Activated T-helper 17 cell treated with anti-CD3 and anti-CD28 coated beads, Interleukin-2, amount 50 U/mL, for 72 hours (primary cell): ENCODE data around the gene SH3PXD2A. TPM values are rescaled to one million over a fixed set of nuclear protein-coding genes. Genes with fewer than 3 reads are reported as not detected.

Experiments used
- ATAC-seq: fragments of 150-1000 bp; cut with Tn5 transposase; replicated peaks from 2 replicates; pipeline ENCODE4 v1.10.0; 2021; ENCODE audit warnings: mild to moderate bottlenecking, moderate library complexity
- H3K27ac Mint-ChIP-seq: one replicate; pipeline ENCODE4 v1.8.0; 2022; ENCODE audit warnings: mixed read lengths
- H3K27me3 Mint-ChIP-seq: one replicate; pipeline ENCODE4 v1.8.0; 2022; ENCODE audit warnings: mixed read lengths
- H3K36me3 Mint-ChIP-seq: one replicate; pipeline ENCODE4 v1.8.0; 2022; ENCODE audit warnings: low read depth, mild to moderate bottlenecking, mixed read lengths
- H3K4me1 Mint-ChIP-seq: one replicate; pipeline ENCODE4 v1.8.0; 2022; ENCODE audit warnings: mixed read lengths
- H3K4me3 Mint-ChIP-seq: one replicate; pipeline ENCODE4 v1.8.0; 2022; ENCODE audit warnings: mild to moderate bottlenecking, mixed read lengths
- H3K9me3 Mint-ChIP-seq: one replicate; pipeline ENCODE4 v1.8.0; 2022; ENCODE audit warnings: mixed read lengths
- total RNA-seq, 2 donors: library from RNA; stranded (reverse); gene quantifications; one replicate each; pipeline ENCODE4 v1.2.3, GENCODE V29; 2022

The SH3PXD2A gene
- total RNA-seq, 2 donors from 2014 or later = 8.0 to 19.3 TPM

DNA sequence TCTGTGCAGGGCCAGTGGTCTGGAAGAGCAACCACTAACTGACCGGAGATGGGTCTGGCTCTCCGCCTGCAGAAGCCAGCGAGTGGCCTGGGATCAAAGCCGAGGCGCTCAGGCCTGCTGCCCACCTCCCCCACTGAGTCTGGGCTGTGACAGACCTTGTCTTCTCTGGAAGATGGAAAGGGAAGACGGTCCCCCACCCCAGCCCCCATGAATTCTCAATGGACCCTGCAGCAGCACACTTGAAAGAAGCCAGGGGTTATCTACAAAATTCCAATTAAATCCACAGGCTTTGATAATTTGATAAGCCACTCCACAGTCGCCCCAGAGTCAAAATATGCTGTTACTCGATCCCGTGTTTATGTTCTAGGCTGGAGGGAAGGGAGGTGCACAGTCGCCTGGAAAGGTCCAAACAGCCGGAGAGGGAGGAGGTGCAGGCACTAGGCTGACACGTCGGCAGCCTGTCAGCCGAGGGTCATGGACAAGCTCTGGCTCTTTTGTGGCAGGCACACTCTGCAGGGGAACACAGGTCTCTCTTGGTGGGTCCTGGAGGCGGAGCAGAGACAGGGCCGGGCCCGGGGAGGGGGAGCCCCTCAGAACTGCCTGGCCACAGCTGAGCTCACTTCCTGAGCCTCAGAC, 134.9 kb downstream of the SH3PXD2A start:
- Mint-ChIP-seq H3K9me3 (no peaks in the 10 kb centered on the region), H3K4me3 (no peak overlapping the region), H3K27ac (no peak overlapping the region), H3K36me3 (no peaks in the 10 kb centered on the region), H3K4me1 (peaks cover 5% of the 10 kb centered on the region), H3K27me3 (no peaks in the 10 kb centered on the region)
- no peak for ATAC-seq

DNA sequence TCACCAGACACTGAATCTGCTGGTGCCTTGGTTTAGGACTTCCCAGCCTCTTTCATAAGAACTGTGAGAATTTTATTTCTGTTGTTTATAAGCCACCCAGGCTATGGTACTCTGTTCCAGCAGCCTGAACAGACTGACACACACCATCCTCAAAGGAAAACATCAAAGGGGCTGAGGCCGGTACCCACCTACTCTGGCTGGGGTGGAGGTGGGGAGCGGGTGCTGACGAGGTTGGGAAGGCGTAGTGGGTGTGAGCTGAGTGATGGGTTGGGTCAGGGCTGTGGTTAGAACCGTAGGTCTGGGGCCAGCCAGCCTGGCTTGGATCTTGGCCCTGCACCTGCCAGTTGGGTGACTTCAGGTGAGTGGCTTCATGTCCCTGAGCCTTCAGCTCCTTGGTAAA, 136.3 kb downstream of the SH3PXD2A start:
- Mint-ChIP-seq H3K27ac (peak overlapping the region; percentile 50), H3K36me3 (no peaks in the 10 kb centered on the region), H3K27me3 (no peaks in the 10 kb centered on the region), H3K9me3 (no peaks in the 10 kb centered on the region), H3K4me3 (no peak overlapping the region), H3K4me1 (peaks cover 5% of the 10 kb centered on the region)
- no peak for ATAC-seq

DNA sequence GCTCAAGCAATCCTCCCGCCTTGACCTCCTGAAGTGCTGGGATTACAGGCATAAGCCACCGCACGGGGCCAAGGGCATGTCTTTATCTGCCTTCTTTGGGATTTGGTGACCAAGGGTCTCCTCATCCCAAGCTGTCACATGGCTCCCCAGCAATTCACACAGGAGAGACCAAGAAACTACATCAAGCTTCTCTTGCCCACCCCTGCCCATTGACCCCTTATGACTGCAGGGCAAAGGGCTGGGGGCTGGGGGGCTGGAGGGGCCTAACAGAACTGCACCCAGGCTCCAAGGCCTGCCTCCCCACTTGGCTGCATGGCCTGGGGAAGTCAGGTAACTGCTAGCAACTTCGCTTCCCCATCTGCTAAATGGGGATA, 137.1 kb downstream of the SH3PXD2A start:
- peaks cover 5% of the 10 kb centered on the region for H3K4me1 Mint-ChIP-seq
- no peak for ATAC-seq
- no peak overlapping the region for H3K4me3 Mint-ChIP-seq
- H3K36me3 Mint-ChIP-seq = no peaks in the 10 kb centered on the region
- no peaks in the 10 kb centered on the region for H3K27me3 Mint-ChIP-seq
- H3K9me3 Mint-ChIP-seq = no peaks in the 10 kb centered on the region
- no peak overlapping the region for H3K27ac Mint-ChIP-seq

DNA sequence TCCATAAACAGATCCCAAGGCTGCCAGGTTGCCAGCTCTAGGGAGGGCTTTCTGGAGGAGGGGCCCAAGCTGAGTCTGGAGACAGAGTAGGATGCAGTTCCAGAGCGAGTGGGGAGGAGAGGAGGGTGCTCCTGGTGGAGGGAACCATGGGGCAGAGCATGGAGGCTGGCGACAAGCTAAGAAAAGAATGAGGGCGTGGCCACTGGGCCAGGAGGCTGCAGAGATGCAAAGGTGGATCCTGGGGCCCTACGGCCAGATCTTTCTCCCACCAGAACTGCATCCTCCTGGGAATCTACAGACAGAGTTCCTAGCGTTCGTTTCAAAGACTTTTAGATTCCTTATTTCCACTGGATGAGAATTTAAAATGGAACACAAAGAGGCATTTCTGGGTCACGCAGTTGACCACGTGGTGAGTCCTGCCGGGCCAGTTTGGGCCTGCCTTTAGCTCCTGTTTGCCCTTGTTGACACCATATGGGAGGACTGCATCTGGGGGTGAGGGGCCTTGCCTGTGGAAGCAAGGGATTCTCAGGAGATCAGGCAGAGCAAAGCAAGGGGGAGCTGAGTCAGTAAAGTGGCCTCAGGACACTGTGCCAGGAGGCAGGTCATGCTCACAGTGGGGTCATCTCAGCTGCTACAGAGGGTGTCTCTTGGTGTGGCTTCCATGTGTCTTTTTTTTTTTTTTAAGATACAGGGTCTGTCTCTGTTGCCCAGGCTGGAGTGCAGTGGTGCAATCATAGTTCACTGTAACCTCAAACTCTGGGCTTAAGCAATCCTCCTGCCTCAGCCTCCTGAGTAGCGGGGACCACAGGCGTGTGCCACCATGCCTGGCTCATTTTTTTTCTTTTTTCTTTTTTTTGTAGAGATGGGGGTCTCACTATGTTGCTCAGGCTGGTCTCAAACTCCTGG, 137.8 kb downstream of the SH3PXD2A start:
- Mint-ChIP-seq H3K27ac (peak overlapping the region; percentile 21), H3K4me3 (no peak overlapping the region), H3K9me3 (no peaks in the 10 kb centered on the region), H3K36me3 (no peaks in the 10 kb centered on the region), H3K4me1 (peaks cover 5% of the 10 kb centered on the region), H3K27me3 (no peaks in the 10 kb centered on the region)
- ATAC-seq = no peak

DNA sequence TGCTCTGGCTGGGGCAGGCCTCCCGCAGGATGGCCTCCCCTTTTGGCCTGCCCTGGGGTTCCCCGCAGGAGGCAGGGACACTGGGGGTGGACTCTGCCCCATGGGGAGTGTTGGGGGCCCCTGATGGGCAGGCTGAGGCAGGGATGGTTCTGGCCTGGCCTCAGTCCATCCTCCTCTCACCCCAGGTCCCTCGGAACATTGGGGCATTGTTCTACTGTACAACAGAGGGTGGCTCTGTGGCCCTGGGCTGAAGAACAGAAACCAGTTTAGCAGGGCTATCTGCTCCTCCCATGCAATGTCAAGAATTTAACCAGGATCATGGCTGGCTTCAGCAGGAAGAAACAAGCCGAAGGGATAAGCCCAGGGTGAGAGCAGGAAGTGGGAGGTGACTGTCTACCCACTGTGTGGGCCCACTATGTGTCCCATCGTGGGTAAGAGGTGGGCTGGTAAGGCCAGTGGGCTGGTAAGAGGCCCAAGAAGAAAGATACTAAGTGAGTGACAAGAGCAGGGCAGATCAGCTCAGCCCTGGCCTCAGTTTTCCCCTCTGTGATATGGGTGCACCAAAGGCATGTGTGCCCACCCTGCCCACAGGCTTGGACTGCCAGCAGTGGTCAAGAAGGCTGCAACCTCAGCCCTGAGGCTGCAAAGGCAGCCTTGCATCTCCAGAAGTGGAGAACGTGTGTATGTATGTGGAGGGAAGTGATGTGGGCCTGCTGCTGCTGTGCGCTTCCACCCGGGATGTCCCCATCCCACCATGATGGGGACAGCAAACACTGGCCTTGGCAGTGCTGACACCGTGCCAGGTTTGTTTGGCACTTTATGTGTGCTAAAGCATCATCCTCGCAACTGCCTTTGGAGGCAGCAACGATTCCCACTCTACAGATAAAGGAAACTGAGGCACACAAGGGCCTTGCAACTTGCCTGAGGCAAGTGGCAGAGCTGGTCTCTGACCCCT, 138.9 kb downstream of the SH3PXD2A start:
- no peaks in the 10 kb centered on the region for H3K36me3 Mint-ChIP-seq
- no peaks in the 10 kb centered on the region for H3K27me3 Mint-ChIP-seq
- no peak overlapping the region for H3K4me3 Mint-ChIP-seq
- H3K4me1 Mint-ChIP-seq = peaks cover 5% of the 10 kb centered on the region
- peak overlapping the region; percentile 21 for H3K27ac Mint-ChIP-seq
- no peak for ATAC-seq
- H3K9me3 Mint-ChIP-seq = no peaks in the 10 kb centered on the region

DNA sequence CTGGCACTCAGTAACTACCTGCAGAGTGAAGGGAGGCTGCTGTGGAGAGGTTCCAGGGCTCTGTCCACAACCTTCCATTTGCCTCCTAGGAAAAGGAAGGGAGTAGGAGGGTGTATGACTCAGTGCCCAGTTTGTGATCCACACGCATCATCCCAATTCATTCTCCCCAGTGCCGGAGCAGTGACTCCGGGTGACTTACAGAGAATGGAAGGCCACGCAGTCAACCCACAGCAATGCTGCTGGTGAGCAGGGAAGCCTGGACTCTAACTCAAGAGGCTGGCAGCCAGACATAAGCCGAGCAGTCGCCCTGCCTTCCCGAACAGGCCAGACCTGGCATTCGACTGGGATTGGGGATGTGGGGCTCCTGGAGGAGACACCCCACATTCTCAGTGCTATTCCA, 139.9 kb downstream of the SH3PXD2A start:
- H3K4me3 Mint-ChIP-seq = no peak overlapping the region
- no peak overlapping the region for H3K27ac Mint-ChIP-seq
- no peak for ATAC-seq
- H3K36me3 Mint-ChIP-seq = no peaks in the 10 kb centered on the region
- no peaks in the 10 kb centered on the region for H3K27me3 Mint-ChIP-seq
- no peaks in the 10 kb centered on the region for H3K9me3 Mint-ChIP-seq
- peaks cover 5% of the 10 kb centered on the region for H3K4me1 Mint-ChIP-seq

DNA sequence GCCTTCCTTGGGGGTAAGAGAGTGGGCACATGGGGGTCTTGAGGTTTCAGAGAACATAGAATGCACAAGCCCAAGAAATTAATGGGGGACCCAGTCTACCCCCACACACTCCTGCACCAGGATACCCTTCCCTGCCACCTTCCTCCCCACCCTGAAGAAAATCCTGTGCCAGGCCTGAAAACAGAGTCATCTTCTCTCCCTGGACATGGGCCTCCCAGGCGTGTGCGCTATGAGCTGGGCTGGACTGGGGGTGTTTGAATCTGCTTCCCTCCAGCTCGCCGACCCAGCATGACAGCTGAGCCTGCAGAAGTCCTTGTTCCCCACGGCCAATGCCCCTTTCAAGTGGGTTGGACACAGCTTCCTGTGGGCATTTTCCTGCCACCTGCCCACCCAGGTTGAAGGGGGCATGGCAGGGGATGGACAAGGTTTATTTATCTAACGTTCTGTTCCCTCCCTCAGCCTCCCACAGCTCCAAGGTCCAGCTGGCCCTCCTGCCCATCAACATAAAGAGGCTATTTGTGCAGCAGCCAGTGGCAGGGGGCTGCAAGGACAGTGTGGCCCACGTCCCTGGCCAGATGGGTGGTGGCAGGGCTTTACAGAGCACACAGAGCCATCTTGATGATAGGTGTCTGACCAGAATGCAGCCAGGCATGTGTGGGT, 141.0 kb downstream of the SH3PXD2A start:
- Mint-ChIP-seq H3K4me1 (peaks cover 5% of the 10 kb centered on the region), H3K36me3 (no peaks in the 10 kb centered on the region), H3K27me3 (no peaks in the 10 kb centered on the region), H3K9me3 (no peaks in the 10 kb centered on the region), H3K27ac (no peak overlapping the region), H3K4me3 (no peak overlapping the region)
- no peak for ATAC-seq

DNA sequence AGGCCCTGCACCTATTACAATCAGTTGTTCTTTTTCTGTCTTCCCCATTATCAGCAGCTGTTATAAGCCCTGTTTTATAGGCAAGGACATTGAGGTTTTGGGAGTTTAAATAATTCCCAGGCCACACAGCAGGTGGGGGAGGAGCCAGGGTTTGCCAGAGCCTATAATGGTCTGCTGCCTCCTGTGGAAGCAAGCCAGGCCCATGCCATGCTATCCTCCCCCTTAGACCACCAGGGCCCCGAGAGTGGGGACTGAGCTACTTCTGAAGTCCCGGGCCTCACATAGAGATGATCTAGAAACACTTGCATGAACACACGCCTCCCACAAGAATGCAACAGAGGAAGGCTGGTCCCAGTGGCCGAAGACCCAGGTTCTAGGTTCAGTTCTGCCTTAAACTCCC, 141.7 kb downstream of the SH3PXD2A start:
- Mint-ChIP-seq H3K27me3 (no peaks in the 10 kb centered on the region), H3K4me3 (no peak overlapping the region), H3K36me3 (no peaks in the 10 kb centered on the region), H3K9me3 (no peaks in the 10 kb centered on the region), H3K4me1 (no peaks in the 10 kb centered on the region), H3K27ac (peak overlapping the region; percentile 51)
- no peak for ATAC-seq

DNA sequence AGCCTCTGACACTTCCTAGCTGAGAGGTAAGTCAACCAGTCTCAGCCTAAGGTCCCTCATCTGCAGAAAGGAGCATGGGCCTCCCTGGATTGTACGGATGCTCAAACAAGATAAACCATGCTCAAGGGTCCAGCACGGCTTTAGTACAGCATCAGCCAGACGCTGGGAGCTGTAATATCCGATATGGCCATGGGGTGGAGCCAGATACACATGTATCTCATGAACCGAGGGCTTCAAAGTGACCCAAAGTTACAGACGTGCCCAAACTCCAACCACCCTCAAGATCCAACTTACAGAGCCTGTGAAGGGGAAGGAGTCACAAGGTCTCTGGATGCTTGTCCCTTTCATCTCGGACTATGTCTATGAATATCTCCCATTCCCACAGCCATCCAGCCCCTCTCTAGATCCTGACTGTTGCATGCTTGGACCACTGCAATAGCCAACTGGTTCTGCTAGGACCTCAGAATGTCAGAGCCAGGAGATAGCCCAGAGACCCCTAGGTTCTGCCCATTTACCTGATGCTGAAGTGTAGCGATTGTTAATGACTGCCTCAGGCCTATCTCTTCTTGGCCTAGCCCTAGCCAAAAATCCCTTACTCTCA, 142.4 kb downstream of the SH3PXD2A start:
- Mint-ChIP-seq H3K4me1 (no peaks in the 10 kb centered on the region), H3K9me3 (no peaks in the 10 kb centered on the region), H3K27me3 (no peaks in the 10 kb centered on the region), H3K4me3 (no peak overlapping the region), H3K27ac (peak overlapping the region; percentile 51), H3K36me3 (no peaks in the 10 kb centered on the region)
- ATAC-seq = peak; percentile 85

DNA sequence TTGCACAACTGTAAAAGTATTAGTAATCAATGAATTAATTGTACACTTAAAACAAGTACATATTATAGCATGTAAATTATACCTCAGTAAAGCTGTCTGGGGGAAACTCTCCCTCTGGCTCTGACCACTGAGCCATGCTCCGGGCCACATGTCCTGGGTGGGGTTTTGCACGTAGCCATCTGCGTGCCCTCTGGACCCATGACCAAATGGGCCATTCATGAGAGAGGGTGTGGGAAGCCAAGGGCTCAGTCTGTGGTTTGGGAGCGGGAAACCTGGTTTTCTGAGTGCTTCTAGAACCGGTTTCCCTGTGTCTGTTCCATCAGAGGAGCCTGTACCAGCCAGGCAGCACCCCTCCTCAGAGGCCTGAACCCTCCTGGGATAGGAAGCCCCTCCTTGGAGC, 143.2 kb downstream of the SH3PXD2A start:
- Mint-ChIP-seq H3K4me1 (no peaks in the 10 kb centered on the region), H3K4me3 (no peak overlapping the region)

DNA sequence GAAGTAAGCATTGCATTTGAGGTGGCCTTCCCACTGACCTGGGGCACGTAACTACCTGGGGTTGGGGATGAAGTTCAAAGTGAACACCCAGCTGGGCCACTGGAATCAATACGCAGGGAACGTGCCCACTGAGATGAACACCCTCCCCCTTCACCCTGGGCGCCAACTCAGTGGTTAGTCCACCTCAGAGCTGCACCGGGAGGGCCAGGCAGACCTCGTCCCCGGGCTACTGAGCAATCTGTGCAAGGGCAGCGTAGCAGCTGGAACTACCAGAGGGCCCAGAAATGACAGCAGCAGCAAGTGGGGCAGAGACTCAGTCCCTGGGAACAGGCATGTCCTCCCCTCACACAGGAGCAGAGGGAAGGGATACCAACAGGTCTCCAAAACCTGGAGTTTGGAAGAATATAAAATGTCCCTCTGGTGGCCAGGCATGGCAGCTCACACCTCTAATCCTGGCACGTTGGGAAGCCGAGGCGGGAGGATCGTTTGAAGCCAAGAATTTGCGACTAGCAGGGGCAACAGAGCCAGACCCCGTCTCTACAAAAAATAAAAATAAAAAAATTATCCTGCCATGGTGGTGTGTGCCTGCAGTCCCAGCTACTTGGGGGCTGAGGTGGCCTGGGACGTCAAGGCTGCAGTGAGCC, 143.9 kb downstream of the SH3PXD2A start:
- Mint-ChIP-seq H3K27me3 (no peaks in the 10 kb centered on the region), H3K9me3 (no peaks in the 10 kb centered on the region), H3K4me3 (no peak overlapping the region), H3K4me1 (no peaks in the 10 kb centered on the region), H3K36me3 (no peaks in the 10 kb centered on the region), H3K27ac (no peak overlapping the region)
- ATAC-seq = no peak

More for the DNA sequence above, 143.2 kb downstream of the SH3PXD2A start:
- no peaks in the 10 kb centered on the region for H3K27me3 Mint-ChIP-seq
- ATAC-seq = no peak
- H3K9me3 Mint-ChIP-seq = no peaks in the 10 kb centered on the region
- no peak overlapping the region for H3K27ac Mint-ChIP-seq
- H3K36me3 Mint-ChIP-seq = no peaks in the 10 kb centered on the region

DNA sequence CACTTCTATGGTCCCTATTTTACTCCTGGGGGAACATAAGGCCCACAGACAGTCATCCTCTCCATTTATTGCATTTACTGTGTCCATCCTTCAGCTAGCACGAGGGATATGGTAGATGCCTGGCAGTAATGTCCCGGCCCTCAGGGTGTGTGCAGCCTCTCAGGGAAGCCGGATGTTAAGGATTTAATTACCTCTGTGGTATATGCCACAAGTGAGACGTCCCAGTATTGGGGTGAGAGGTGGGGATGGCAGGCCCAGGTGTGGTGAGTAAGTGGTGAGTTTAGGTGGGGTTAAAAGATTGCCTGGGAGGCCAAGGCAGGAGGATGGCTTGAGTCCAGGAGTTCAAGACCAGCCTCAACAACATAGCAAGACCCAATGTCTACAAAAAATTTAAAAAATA, 144.9 kb downstream of the SH3PXD2A start:
- no peak overlapping the region for H3K4me3 Mint-ChIP-seq
- no peak overlapping the region for H3K27ac Mint-ChIP-seq
- no peak for ATAC-seq
- H3K27me3 Mint-ChIP-seq = no peaks in the 10 kb centered on the region
- H3K36me3 Mint-ChIP-seq = no peaks in the 10 kb centered on the region
- H3K4me1 Mint-ChIP-seq = no peaks in the 10 kb centered on the region
- no peaks in the 10 kb centered on the region for H3K9me3 Mint-ChIP-seq

DNA sequence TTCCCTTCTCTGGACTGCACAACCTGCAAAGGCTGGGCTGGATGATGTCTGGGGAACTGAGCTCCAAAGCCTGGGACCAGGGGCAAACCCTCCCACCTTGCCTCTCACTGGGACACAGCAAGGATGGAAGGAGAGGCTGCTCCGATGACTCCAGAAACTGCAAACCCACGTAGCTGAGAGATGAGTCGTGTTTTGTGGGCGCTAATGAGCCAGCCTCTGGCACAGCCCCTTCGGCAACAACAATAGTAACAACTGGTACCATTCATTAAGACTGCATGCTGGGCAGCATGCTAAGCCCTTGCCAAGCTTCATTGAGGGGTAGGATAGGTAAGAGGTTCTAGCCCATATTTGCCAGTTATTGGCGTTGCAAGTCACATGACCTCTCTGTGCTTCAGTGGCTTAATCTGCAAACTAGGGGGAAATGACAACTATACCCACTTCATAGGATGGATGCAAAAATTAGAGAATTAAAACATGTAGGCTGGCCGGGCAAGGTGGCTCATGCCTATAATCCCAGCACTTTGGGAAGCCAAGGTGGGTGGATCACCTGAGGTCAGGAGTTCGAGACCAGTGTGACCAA, 145.9 kb downstream of the SH3PXD2A start:
- Mint-ChIP-seq H3K4me3 (no peak overlapping the region), H3K27me3 (no peaks in the 10 kb centered on the region), H3K4me1 (no peaks in the 10 kb centered on the region), H3K36me3 (no peaks in the 10 kb centered on the region), H3K9me3 (no peaks in the 10 kb centered on the region), H3K27ac (no peak overlapping the region)
- peak; percentile 67 for ATAC-seq
